ENCODE results near the gene IL17REL.
"Not testable (repeated sequence)": the region's sequence is repeated elsewhere in the genome, so short reads cannot be mapped to it uniquely, and the experiment has no call there.

Gene IL17REL

GRCh38 chr22:49991907-49992533, 20.5 kb downstream of the IL17REL start:
- Histone ChIP-seq H3K4me2 (ENCODE audit: low read length) (no peak overlapping the region), H4K20me1 (ENCODE audit: insufficient read depth, low read length) (no peaks in the 10 kb centered on the region), H3F3A (ENCODE audit: insufficient read depth, low read length) (no peaks in the 10 kb centered on the region), H3K4me3 (ENCODE audit: low read depth, low read length, poor library complexity, severe bottlenecking) (no peak overlapping the region), H3K36me3 (ENCODE audit: insufficient read depth, low read length) (peaks cover 3% of the 10 kb centered on the region; the same call in 1 of the 2 replicates), H3K9me3 (ENCODE audit: low read length) (peaks cover 8% of the 10 kb centered on the region), H2AFZ (ENCODE audit: low read length) (no peak overlapping the region), H3K9me2 (ENCODE audit: low read depth, low read length) (no peaks in the 10 kb centered on the region), H3K79me2 (ENCODE audit: insufficient read depth, low read length) (no peaks in the 10 kb centered on the region), H3K27me3 (ENCODE audit: insufficient read depth, low read length) (peaks cover 8% of the 10 kb centered on the region; the same call in 1 of the 2 replicates), H3K4me1 (ENCODE audit: insufficient read depth, low read length, severe bottlenecking) (no peaks in the 10 kb centered on the region), H3K27ac (ENCODE audit: low read depth, low read length, poor library complexity, severe bottlenecking) (no peak overlapping the region), H3K9ac (ENCODE audit: low read length) (no peak overlapping the region)
- no peak for TF ChIP-seq EZH2 (IDR thresholded peaks at IDR 0.05; ENCODE audit: borderline replicate concordance, low read length)
- TF ChIP-seq CTCF (IDR thresholded peaks at IDR 0.05; ENCODE audit: low read length) = no peak

GRCh38 chr22:49991167-49991566, 21.4 kb downstream of the IL17REL start:
- Histone ChIP-seq H3K4me2 (ENCODE audit: low read length) (no peak overlapping the region), H3K4me3 (ENCODE audit: low read depth, low read length, poor library complexity, severe bottlenecking) (no peak overlapping the region), H3K27me3 (ENCODE audit: insufficient read depth, low read length) (peaks cover 13% of the 10 kb centered on the region; the same call in 1 of the 2 replicates), H3F3A (ENCODE audit: insufficient read depth, low read length) (no peaks in the 10 kb centered on the region), H2AFZ (ENCODE audit: low read length) (no peak overlapping the region), H4K20me1 (ENCODE audit: insufficient read depth, low read length) (no peaks in the 10 kb centered on the region), H3K79me2 (ENCODE audit: insufficient read depth, low read length) (no peaks in the 10 kb centered on the region), H3K27ac (ENCODE audit: low read depth, low read length, poor library complexity, severe bottlenecking) (no peak overlapping the region), H3K9me3 (ENCODE audit: low read length) (peaks cover 12% of the 10 kb centered on the region), H3K9ac (ENCODE audit: low read length) (no peak overlapping the region), H3K4me1 (ENCODE audit: insufficient read depth, low read length, severe bottlenecking) (no peaks in the 10 kb centered on the region), H3K9me2 (ENCODE audit: low read depth, low read length) (no peaks in the 10 kb centered on the region), H3K36me3 (ENCODE audit: insufficient read depth, low read length) (peaks cover 3% of the 10 kb centered on the region; the same call in 1 of the 2 replicates)
- TF ChIP-seq CTCF (IDR thresholded peaks at IDR 0.05; ENCODE audit: low read length) = no peak

- H3K4me1 ChIP-seq (ENCODE audit: insufficient read depth, low read length, severe bottlenecking); H3K4me3 ChIP-seq (ENCODE audit: low read depth, low read length, poor library complexity, severe bottlenecking); H3K9me2 ChIP-seq (ENCODE audit: low read depth, low read length): not testable (repeated sequence)
These were observed 22.7 kb downstream of the IL17REL start for GRCh38 chr22:49989826-49990225.

GRCh38 chr22:49986325-49986724, 26.2 kb downstream of the IL17REL start:
- Histone ChIP-seq H3K9me3 (ENCODE audit: low read length) (peaks cover 18% of the 10 kb centered on the region), H3K36me3 (ENCODE audit: insufficient read depth, low read length) (peaks cover 3% of the 10 kb centered on the region; the same call in 1 of the 2 replicates), H3K79me2 (ENCODE audit: insufficient read depth, low read length) (no peaks in the 10 kb centered on the region), H3K9me2 (ENCODE audit: low read depth, low read length) (no peaks in the 10 kb centered on the region), H3K27ac (ENCODE audit: low read depth, low read length, poor library complexity, severe bottlenecking) (no peak overlapping the region), H3F3A (ENCODE audit: insufficient read depth, low read length) (no peaks in the 10 kb centered on the region), H3K4me1 (ENCODE audit: insufficient read depth, low read length, severe bottlenecking) (no peaks in the 10 kb centered on the region), H3K4me2 (ENCODE audit: low read length) (no peak overlapping the region), H2AFZ (ENCODE audit: low read length) (no peak overlapping the region), H3K9ac (ENCODE audit: low read length) (no peak overlapping the region), H3K27me3 (ENCODE audit: insufficient read depth, low read length) (peaks cover 17% of the 10 kb centered on the region; the same call in 1 of the 2 replicates), H4K20me1 (ENCODE audit: insufficient read depth, low read length) (no peaks in the 10 kb centered on the region), H3K4me3 (ENCODE audit: low read depth, low read length, poor library complexity, severe bottlenecking) (no peak overlapping the region)
- TF ChIP-seq EZH2 (IDR thresholded peaks at IDR 0.05; ENCODE audit: borderline replicate concordance, low read length) (no peak), CTCF (IDR thresholded peaks at IDR 0.05; ENCODE audit: low read length) (no peak)

More at GRCh38 chr22:49989826-49990225, 22.7 kb downstream of the IL17REL start:
- H2AFZ ChIP-seq (ENCODE audit: low read length); H3F3A ChIP-seq (ENCODE audit: insufficient read depth, low read length); H3K27ac ChIP-seq (ENCODE audit: low read depth, low read length, poor library complexity, severe bottlenecking); H3K4me2 ChIP-seq (ENCODE audit: low read length); H3K79me2 ChIP-seq (ENCODE audit: insufficient read depth, low read length); H4K20me1 ChIP-seq (ENCODE audit: insufficient read depth, low read length); H3K9ac ChIP-seq (ENCODE audit: low read length); H3K36me3 ChIP-seq (ENCODE audit: insufficient read depth, low read length): not testable (repeated sequence)
- H3K9me3 ChIP-seq (ENCODE audit: low read length) = peaks cover 19% of the 10 kb centered on the region
- H3K27me3 ChIP-seq (ENCODE audit: insufficient read depth, low read length) = peaks cover 16% of the 10 kb centered on the region; the same call in 1 of the 2 replicates

Data from OCI-LY1 (cell line).